ENCODE data around the gene FBXL16. TPM values are rescaled to one million over a fixed set of nuclear protein-coding genes. Genes with fewer than 3 reads are reported as not detected.

Gene FBXL16
- total and polyA plus RNA-seq, 2 of the 13 experiments (the other 11 are each of a cell fraction or from before 2014, with no cell fraction given) = 0.22 to 2.0 TPM

DNA sequence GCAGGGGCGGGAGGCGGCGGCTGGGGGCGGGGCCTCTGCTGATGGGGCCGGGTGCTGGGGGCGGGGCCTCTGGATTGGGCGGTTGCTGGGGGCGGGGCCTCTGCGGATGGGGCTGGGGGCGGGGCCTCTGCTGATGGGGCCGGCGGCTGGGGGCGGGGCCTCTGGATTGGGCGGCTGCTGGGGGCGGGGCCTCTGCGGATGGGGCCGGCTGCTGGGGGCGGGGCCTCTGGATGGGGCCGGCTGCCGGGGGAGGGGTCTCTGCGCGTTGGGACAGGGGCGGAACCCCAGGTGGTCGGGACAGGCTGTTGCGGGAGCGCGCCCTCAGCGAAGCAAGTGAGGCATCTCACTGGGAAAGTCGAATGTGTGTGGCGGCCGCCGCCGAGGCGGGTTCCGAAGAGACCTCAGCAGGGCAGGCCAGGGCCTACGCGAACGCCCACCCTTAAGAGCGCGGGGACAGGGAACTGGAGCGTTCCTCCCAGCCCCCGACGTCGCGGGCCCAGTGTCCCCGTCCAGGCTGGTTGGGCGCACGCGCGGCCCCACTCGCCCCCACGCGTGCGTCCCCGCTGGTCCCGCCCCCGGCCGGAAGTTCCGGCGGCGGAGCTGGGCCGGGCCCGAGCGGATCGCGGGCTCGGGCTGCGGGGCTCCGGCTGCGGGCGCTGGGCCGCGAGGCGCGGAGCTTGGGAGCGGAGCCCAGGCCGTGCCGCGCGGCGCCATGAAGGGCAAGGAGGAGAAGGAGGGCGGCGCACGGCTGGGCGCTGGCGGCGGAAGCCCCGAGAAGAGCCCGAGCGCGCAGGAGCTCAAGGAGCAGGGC is 25.6 kb downstream of the FBXL16 start, which contains the start of gene STUB1 (continued):
- TF ChIP-seq, protein P1, sequence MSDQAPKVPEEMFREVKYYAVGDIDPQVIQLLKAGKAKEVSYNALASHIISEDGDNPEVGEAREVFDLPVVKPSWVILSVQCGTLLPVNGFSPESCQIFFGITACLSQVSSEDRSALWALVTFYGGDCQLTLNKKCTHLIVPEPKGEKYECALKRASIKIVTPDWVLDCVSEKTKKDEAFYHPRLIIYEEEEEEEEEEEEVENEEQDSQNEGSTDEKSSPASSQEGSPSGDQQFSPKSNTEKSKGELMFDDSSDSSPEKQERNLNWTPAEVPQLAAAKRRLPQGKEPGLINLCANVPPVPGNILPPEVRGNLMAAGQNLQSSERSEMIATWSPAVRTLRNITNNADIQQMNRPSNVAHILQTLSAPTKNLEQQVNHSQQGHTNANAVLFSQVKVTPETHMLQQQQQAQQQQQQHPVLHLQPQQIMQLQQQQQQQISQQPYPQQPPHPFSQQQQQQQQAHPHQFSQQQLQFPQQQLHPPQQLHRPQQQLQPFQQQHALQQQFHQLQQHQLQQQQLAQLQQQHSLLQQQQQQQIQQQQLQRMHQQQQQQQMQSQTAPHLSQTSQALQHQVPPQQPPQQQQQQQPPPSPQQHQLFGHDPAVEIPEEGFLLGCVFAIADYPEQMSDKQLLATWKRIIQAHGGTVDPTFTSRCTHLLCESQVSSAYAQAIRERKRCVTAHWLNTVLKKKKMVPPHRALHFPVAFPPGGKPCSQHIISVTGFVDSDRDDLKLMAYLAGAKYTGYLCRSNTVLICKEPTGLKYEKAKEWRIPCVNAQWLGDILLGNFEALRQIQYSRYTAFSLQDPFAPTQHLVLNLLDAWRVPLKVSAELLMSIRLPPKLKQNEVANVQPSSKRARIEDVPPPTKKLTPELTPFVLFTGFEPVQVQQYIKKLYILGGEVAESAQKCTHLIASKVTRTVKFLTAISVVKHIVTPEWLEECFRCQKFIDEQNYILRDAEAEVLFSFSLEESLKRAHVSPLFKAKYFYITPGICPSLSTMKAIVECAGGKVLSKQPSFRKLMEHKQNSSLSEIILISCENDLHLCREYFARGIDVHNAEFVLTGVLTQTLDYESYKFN (CRISPR knock-in tag; conservative IDR thresholded peaks at IDR 0.05) = no peak
- TF ChIP-seq GATAD1 (CRISPR knock-in tag; IDR thresholded peaks at IDR 0.05) = peak; percentile 45
- peak; percentile 42; the same call in 1 of the 2 replicates for TF ChIP-seq ZNF263 (CRISPR knock-in tag; IDR thresholded peaks at IDR 0.05)
- peak; percentile 56; the same call in 1 of the 2 replicates for TF ChIP-seq ZSCAN21 (CRISPR knock-in tag; IDR thresholded peaks at IDR 0.05; ENCODE audit: borderline replicate concordance)
- TF ChIP-seq ZMYM4 (CRISPR knock-in tag; IDR thresholded peaks at IDR 0.05) = peak; percentile 3; the same call in 1 of the 2 replicates
- TF ChIP-seq ISL2 (CRISPR knock-in tag; IDR thresholded peaks at IDR 0.05) = no peak
- peak; percentile 48 to 73; a peak in 3 of 4 replicates for TF ChIP-seq POLR2A (IDR thresholded peaks at IDR 0.05; ENCODE audit: insufficient read depth in 1 of 2, low read depth in 2 of 2, low read length in 2 of 2)
- TF ChIP-seq NR3C1 (CRISPR knock-in tag; IDR thresholded peaks at IDR 0.05) = no peak
- no peak for TF ChIP-seq ZNF335 (CRISPR knock-in tag; IDR thresholded peaks at IDR 0.05)
- no peak for TF ChIP-seq CBX1 (IDR thresholded peaks at IDR 0.05; ENCODE audit: low read depth)
- peak; percentile 50 for TF ChIP-seq ZNF790 (CRISPR knock-in tag; IDR thresholded peaks at IDR 0.05; ENCODE audit: borderline replicate concordance)
- no peak; the same call in 1 of the 2 replicates for TF ChIP-seq SP5 (CRISPR knock-in tag; IDR thresholded peaks at IDR 0.05; ENCODE audit: borderline replicate concordance, low read depth)
- 0 out of 2 replicates have a peak, but pooled peaks have one; percentile 17 for TF ChIP-seq FOSL1 (CRISPR knock-in tag; IDR thresholded peaks at IDR 0.05; ENCODE audit: borderline replicate concordance)
- no peak for TF ChIP-seq ZNF704 (CRISPR knock-in tag; IDR thresholded peaks at IDR 0.05; ENCODE audit: borderline replicate concordance)
- TF ChIP-seq, protein P2, sequence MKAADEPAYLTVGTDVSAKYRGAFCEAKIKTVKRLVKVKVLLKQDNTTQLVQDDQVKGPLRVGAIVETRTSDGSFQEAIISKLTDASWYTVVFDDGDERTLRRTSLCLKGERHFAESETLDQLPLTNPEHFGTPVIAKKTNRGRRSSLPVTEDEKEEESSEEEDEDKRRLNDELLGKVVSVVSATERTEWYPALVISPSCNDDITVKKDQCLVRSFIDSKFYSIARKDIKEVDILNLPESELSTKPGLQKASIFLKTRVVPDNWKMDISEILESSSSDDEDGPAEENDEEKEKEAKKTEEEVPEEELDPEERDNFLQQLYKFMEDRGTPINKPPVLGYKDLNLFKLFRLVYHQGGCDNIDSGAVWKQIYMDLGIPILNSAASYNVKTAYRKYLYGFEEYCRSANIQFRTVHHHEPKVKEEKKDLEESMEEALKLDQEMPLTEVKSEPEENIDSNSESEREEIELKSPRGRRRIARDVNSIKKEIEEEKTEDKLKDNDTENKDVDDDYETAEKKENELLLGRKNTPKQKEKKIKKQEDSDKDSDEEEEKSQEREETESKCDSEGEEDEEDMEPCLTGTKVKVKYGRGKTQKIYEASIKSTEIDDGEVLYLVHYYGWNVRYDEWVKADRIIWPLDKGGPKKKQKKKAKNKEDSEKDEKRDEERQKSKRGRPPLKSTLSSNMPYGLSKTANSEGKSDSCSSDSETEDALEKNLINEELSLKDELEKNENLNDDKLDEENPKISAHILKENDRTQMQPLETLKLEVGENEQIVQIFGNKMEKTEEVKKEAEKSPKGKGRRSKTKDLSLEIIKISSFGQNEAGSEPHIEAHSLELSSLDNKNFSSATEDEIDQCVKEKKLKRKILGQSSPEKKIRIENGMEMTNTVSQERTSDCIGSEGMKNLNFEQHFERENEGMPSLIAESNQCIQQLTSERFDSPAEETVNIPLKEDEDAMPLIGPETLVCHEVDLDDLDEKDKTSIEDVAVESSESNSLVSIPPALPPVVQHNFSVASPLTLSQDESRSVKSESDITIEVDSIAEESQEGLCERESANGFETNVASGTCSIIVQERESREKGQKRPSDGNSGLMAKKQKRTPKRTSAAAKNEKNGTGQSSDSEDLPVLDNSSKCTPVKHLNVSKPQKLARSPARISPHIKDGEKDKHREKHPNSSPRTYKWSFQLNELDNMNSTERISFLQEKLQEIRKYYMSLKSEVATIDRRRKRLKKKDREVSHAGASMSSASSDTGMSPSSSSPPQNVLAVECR (CRISPR knock-in tag; IDR thresholded peaks at IDR 0.05; ENCODE audit: borderline replicate concordance) = peak; percentile 66
- TF ChIP-seq GPN1 (CRISPR knock-in tag; IDR thresholded peaks at IDR 0.05; ENCODE audit: borderline replicate concordance) = no peak
- no peak for TF ChIP-seq ZNF362 (CRISPR knock-in tag; IDR thresholded peaks at IDR 0.05; ENCODE audit: borderline replicate concordance)
- no peak for TF ChIP-seq NFATC3 (CRISPR knock-in tag; IDR thresholded peaks at IDR 0.05)
- peak; percentile 2 for TF ChIP-seq ZNF883 (CRISPR knock-in tag; IDR thresholded peaks at IDR 0.05; ENCODE audit: not compliant biosample characterization)
